H9 (cell line): ENCODE measurements around the gene LGALS9C. TPM values are rescaled to one million over a fixed set of nuclear protein-coding genes. Genes with fewer than 3 reads are reported as not detected.
"Not testable (repeated sequence)": the region's sequence is repeated elsewhere in the genome, so short reads cannot be mapped to it uniquely, and the experiment has no call there.

Experiments used
- DNase-seq: peaks from one replicate; pipeline ENCODE4 v3.0.0-alpha.2; 2017
- H2AFZ ChIP-seq: one replicate; pipeline ENCODE4 v1.6.1; 2013; ENCODE audit warnings: mild to moderate bottlenecking, low read length, control low read depth, moderate library complexity
- H2AK5ac ChIP-seq: 2 replicates; pipeline ENCODE4 v1.6.1; 2013; ENCODE audit warnings: low read length, control low read depth, mixed read lengths; ENCODE audit not compliant: insufficient read length
- H2BK120ac ChIP-seq: one replicate; pipeline ENCODE4 v1.6.1; 2013; ENCODE audit warnings: low read depth, mild to moderate bottlenecking, low read length, control low read depth, inconsistent platforms; ENCODE audit not compliant: poor library complexity, severe bottlenecking
- H2BK12ac ChIP-seq: 2 replicates; pipeline ENCODE4 v1.6.1; 2013; ENCODE audit warnings: low read length, control low read depth, mixed read lengths, low read depth; ENCODE audit not compliant: insufficient read length
- H2BK15ac ChIP-seq: 2 replicates; pipeline ENCODE4 v1.6.1; 2013; ENCODE audit warnings: low read depth, low read length, control low read depth
- H2BK20ac ChIP-seq: one replicate; pipeline ENCODE4 v1.6.1; 2013; ENCODE audit warnings: low read depth, mild to moderate bottlenecking, low read length, control low read depth, inconsistent platforms; ENCODE audit not compliant: poor library complexity, severe bottlenecking
- H2BK5ac ChIP-seq: 2 replicates; pipeline ENCODE4 v1.6.1; 2013; ENCODE audit warnings: low read length, control low read depth, mixed read lengths; ENCODE audit not compliant: insufficient read length
- H3K14ac ChIP-seq: 2 replicates; pipeline ENCODE4 v1.6.1; 2013; ENCODE audit warnings: low read length, control low read depth; ENCODE audit not compliant: insufficient read depth
- H3K18ac ChIP-seq: 2 replicates; pipeline ENCODE4 v1.6.1; 2013; ENCODE audit warnings: low read depth, mild to moderate bottlenecking, mixed read lengths, low read length, control low read depth; ENCODE audit not compliant: insufficient read length
- H3K23ac ChIP-seq: 2 replicates; pipeline ENCODE4 v1.6.1; 2013; ENCODE audit warnings: low read length, control low read depth, mixed read lengths, low read depth; ENCODE audit not compliant: insufficient read length
- H3K23me2 ChIP-seq: 2 replicates; pipeline ENCODE4 v1.6.1; 2013; ENCODE audit warnings: low read depth, mild to moderate bottlenecking, mixed read lengths, low read length, control low read depth; ENCODE audit not compliant: insufficient read length, poor library complexity, severe bottlenecking
- H3K27ac ChIP-seq: 2 replicates; pipeline ENCODE4 v1.5.1; 2013; ENCODE audit warnings: low read length, control low read depth, mixed read lengths, low read depth; ENCODE audit not compliant: insufficient read length
- H3K27me3 ChIP-seq: 2 replicates; pipeline ENCODE4 v1.6.1; 2013; ENCODE audit warnings: low read length, control low read depth, inconsistent platforms; ENCODE audit not compliant: insufficient read depth
- H3K4ac ChIP-seq: 2 replicates; pipeline ENCODE4 v1.6.1; 2013; ENCODE audit warnings: low read depth, mild to moderate bottlenecking, control low read depth, inconsistent platforms, low read length, moderate library complexity
- H3K4me1 ChIP-seq: 2 replicates; pipeline ENCODE4 v1.6.1; 2013; ENCODE audit warnings: low read length, control low read depth, inconsistent platforms; ENCODE audit not compliant: insufficient read depth
- H3K4me2 ChIP-seq: 2 replicates; pipeline ENCODE4 v1.6.1; 2013; ENCODE audit warnings: low read length, control low read depth, mixed read lengths; ENCODE audit not compliant: insufficient read length, insufficient read depth
- H3K56ac ChIP-seq: 2 replicates; pipeline ENCODE4 v1.6.1; 2013; ENCODE audit warnings: low read depth, mild to moderate bottlenecking, mixed read lengths, low read length, control low read depth; ENCODE audit not compliant: insufficient read length
- H3K79me1 ChIP-seq: 2 replicates; pipeline ENCODE4 v1.6.1; 2013; ENCODE audit warnings: low read depth, mild to moderate bottlenecking, moderate library complexity, low read length, control low read depth, inconsistent platforms; ENCODE audit not compliant: insufficient read depth, poor library complexity, severe bottlenecking
- H3K79me2 ChIP-seq: 2 replicates; pipeline ENCODE4 v1.6.1; 2013; ENCODE audit warnings: low read length, control low read depth, inconsistent platforms; ENCODE audit not compliant: insufficient read depth
- H3K9ac ChIP-seq: 2 replicates; pipeline ENCODE4 v1.6.1; 2013; ENCODE audit warnings: low read length, control low read depth, mixed read lengths; ENCODE audit not compliant: insufficient read length; ENCODE audit errors: extremely low read depth
- H3K9me3 ChIP-seq: one replicate; pipeline ENCODE4 v1.6.1; 2013; ENCODE audit warnings: low read depth, low read length, inconsistent platforms; ENCODE audit not compliant: control insufficient read depth
- H3T11ph ChIP-seq: one replicate; pipeline ENCODE4 v1.6.1; 2013; ENCODE audit warnings: mild to moderate bottlenecking, low read length, control low read depth, inconsistent platforms
- H4K20me1 ChIP-seq: one replicate; pipeline ENCODE4 v1.6.1; 2013; ENCODE audit not compliant: control insufficient read depth, insufficient read length, insufficient read depth
- H4K5ac ChIP-seq: 2 replicates; pipeline ENCODE4 v1.6.1; 2013; ENCODE audit warnings: low read depth, mild to moderate bottlenecking, mixed read lengths, low read length, control low read depth; ENCODE audit not compliant: insufficient read length
- H4K8ac ChIP-seq: replicated peaks from 2 replicates; pipeline ENCODE4 v1.6.1; 2013; ENCODE audit warnings: low read length, control low read depth, mixed read lengths, low read depth; ENCODE audit not compliant: insufficient read length
- H4K91ac ChIP-seq: 2 replicates; pipeline ENCODE4 v1.6.1; 2013; ENCODE audit warnings: low read depth, mild to moderate bottlenecking, moderate library complexity, mixed read lengths, low read length, control low read depth; ENCODE audit not compliant: insufficient read length
- H3K27ac Mint-ChIP-seq, 3 experiments: 2 replicates in 2 of 3; 3 replicates in 1 of 3; pipeline ENCODE4 v1.8.0; 2020 to 2021; ENCODE audit warnings: mixed read lengths in 3 of 3, mild to moderate bottlenecking in 1 of 3, moderate library complexity in 1 of 3
- H3K27me3 Mint-ChIP-seq: 2 replicates; pipeline ENCODE4 v1.8.0; 2021; ENCODE audit warnings: low read depth, mild to moderate bottlenecking, moderate library complexity, mixed read lengths
- H3K36me3 Mint-ChIP-seq, 3 experiments: 2 replicates in 2 of 3; 3 replicates in 1 of 3; pipeline ENCODE4 v1.8.0; 2020 to 2021; ENCODE audit warnings: low read depth in 3 of 3, mixed read lengths in 3 of 3; ENCODE audit not compliant: insufficient read depth in 1 of 3
- H3K4me1 Mint-ChIP-seq, 2 experiments: 2 replicates each; pipeline ENCODE4 v1.8.0; 2020; ENCODE audit warnings: mixed read lengths in 2 of 2
- H3K4me3 Mint-ChIP-seq, 2 experiments: 2 replicates in 1 of 2; 3 replicates in 1 of 2; pipeline ENCODE4 v1.8.0; 2020 to 2021; ENCODE audit warnings: mild to moderate bottlenecking in 2 of 2, mixed read lengths in 2 of 2, moderate library complexity in 1 of 2
- H3K9me3 Mint-ChIP-seq, 2 experiments: 2 replicates in 1 of 2; 3 replicates in 1 of 2; pipeline ENCODE4 v1.8.0; 2020; ENCODE audit warnings: mild to moderate bottlenecking in 2 of 2, mixed read lengths in 2 of 2, moderate library complexity in 1 of 2
- WGBS: extraction: QIAGEN DNeasy Blood & Tissue Kit; methylation state at CpG from one replicate; pipeline ENCODE4 v1.1.7; 2013; ENCODE audit warnings: missing lambda C conversion rate, low lambda C conversion rate, mixed read lengths; ENCODE audit not compliant: insufficient read length; ENCODE audit errors: extremely low coverage; 5-methylcytosine and 5-hydroxymethylcytosine counted together
- total RNA-seq: library from RNA; stranded (reverse); gene quantifications from 2 replicates; pipeline ENCODE4 v1.2.1, GENCODE V29; 2021

LGALS9C gene
- total RNA-seq, 1 experiment from 2014 or later: not detected

GRCh38 chr17:18542234-18542633 is 65.6 kb downstream of the LGALS9C start:
- not testable (repeated sequence) for H3K27me3 Mint-ChIP-seq, H3K36me3 Mint-ChIP-seq, H3K27me3 ChIP-seq, H2BK20ac ChIP-seq, H4K8ac ChIP-seq, H3K79me2 ChIP-seq, H3K23me2 ChIP-seq, H3K4me1 ChIP-seq, H2BK5ac ChIP-seq, H3K27ac Mint-ChIP-seq, H3K14ac ChIP-seq, H3K4me1 Mint-ChIP-seq, H3K9me3 Mint-ChIP-seq, H2AFZ ChIP-seq, H3K56ac ChIP-seq, H2BK12ac ChIP-seq, H4K91ac ChIP-seq, H2AK5ac ChIP-seq, H2BK15ac ChIP-seq, H3K9ac ChIP-seq, H3K23ac ChIP-seq, H3K79me1 ChIP-seq, DNase-seq, H4K5ac ChIP-seq, H3K4me3 Mint-ChIP-seq, H3K9me3 ChIP-seq, H3K4ac ChIP-seq, H3T11ph ChIP-seq, H3K27ac ChIP-seq, H3K18ac ChIP-seq, H4K20me1 ChIP-seq, H3K4me2 ChIP-seq, H2BK120ac ChIP-seq
- no CpG with 5 or more reads among the region's 5 CpGs for WGBS

- H3K36me3 Mint-ChIP-seq, H3K56ac ChIP-seq, H3K4me1 ChIP-seq, H3K9me3 Mint-ChIP-seq, H3K4ac ChIP-seq, H4K91ac ChIP-seq, H2BK15ac ChIP-seq, H3K4me1 Mint-ChIP-seq, H4K8ac ChIP-seq, H3K27me3 Mint-ChIP-seq, H4K20me1 ChIP-seq, H2BK12ac ChIP-seq, H3K9ac ChIP-seq, H2AK5ac ChIP-seq, H2BK20ac ChIP-seq, H2BK5ac ChIP-seq, H3K23me2 ChIP-seq, H3K27ac Mint-ChIP-seq, H2AFZ ChIP-seq, DNase-seq, H3K18ac ChIP-seq, H3K23ac ChIP-seq, H3K14ac ChIP-seq, H3K4me3 Mint-ChIP-seq, H3K79me1 ChIP-seq, H3T11ph ChIP-seq, H3K27me3 ChIP-seq, H3K4me2 ChIP-seq, H3K9me3 ChIP-seq, H4K5ac ChIP-seq, H2BK120ac ChIP-seq, H3K27ac ChIP-seq, H3K79me2 ChIP-seq: not testable (repeated sequence)
- no CpG with 5 or more reads among the region's 5 CpGs for WGBS
Observed at GRCh38 chr17:18542907-18543306, 66.3 kb downstream of the LGALS9C start.

Other genes starting within 250 kb of the LGALS9C start
- gene FLII, start 218.1 kb upstream of the LGALS9C start, total RNA-seq: 298 and 314 TPM in 2 replicates
- gene MIEF2, start 216.1 kb upstream of the LGALS9C start, total RNA-seq: 10.2 and 10.3 TPM in 2 replicates
- 63.3 and 68.7 TPM in 2 replicates for gene TOP3A, start 161.8 kb upstream of the LGALS9C start, total RNA-seq
- 22.3 and 22.4 TPM in 2 replicates for gene SMCR8, start 161.5 kb upstream of the LGALS9C start, total RNA-seq
- 41.8 and 42.8 TPM in 2 replicates for gene SHMT1, start 113.2 kb upstream of the LGALS9C start, total RNA-seq
- gene EVPLL, start 99.0 kb upstream of the LGALS9C start, total RNA-seq: 0.61 TPM in 1 of 2 replicates, not detected in the other
- 0.24 and 0.61 TPM in 2 replicates for gene TBC1D28, start 167.6 kb downstream of the LGALS9C start, total RNA-seq
- gene FOXO3B, start 205.5 kb downstream of the LGALS9C start, total RNA-seq: 18.6 and 18.7 TPM in 2 replicates